Lung (tissue), 12 donors: ENCODE results near the gene CDC42BPA. TPM values are rescaled to one million over a fixed set of nuclear protein-coding genes. Genes with fewer than 3 reads are reported as not detected.

Source experiments
- ATAC-seq: fragments of 200-7000 bp; cut with Tn5 transposase; one replicate; pipeline ENCODE4 v1.9.1; 2020; ENCODE audit warnings: moderate number of reproducible peaks; ENCODE audit not compliant: insufficient read depth, low FRiP score
- DNase-seq, 3 donors: peaks; one replicate each; pipeline ENCODE4 v3.0.0-alpha.2; 2013 to 2017
- H3K27ac ChIP-seq, 2 donors: one replicate each; pipeline ENCODE4 v1.5.1; 2013; ENCODE audit warnings: mild to moderate bottlenecking in 2 of 2, moderate library complexity in 2 of 2, control low read depth in 1 of 2, inconsistent platforms in 1 of 2, low read depth in 1 of 2, low read length in 1 of 2
- H3K27me3 ChIP-seq, 3 donors: one replicate each; pipeline ENCODE4 v1.5.1; 2013; ENCODE audit warnings: low read length in 2 of 3; ENCODE audit not compliant: control insufficient read depth in 3 of 3, insufficient read depth in 3 of 3
- H3K36me3 ChIP-seq, 4 donors: one replicate each; pipeline ENCODE4 v1.5.1; 2013; ENCODE audit warnings: low read length in 4 of 4, mild to moderate bottlenecking in 1 of 4, moderate library complexity in 1 of 4; ENCODE audit not compliant: control insufficient read depth in 4 of 4, insufficient read depth in 4 of 4
- H3K4me1 ChIP-seq, 5 donors: one replicate each; pipeline ENCODE4 v1.5.1; 2013; ENCODE audit warnings: low read length in 5 of 5, mild to moderate bottlenecking in 2 of 5, moderate library complexity in 1 of 5; ENCODE audit not compliant: control insufficient read depth in 5 of 5, insufficient read depth in 5 of 5
- H3K4me3 ChIP-seq: one replicate; pipeline ENCODE4 v1.5.1; 2013; ENCODE audit warnings: mild to moderate bottlenecking, control low read depth, moderate library complexity
- H3K9ac ChIP-seq, 2 donors: one replicate each; pipeline ENCODE4 v1.5.1; 2013; ENCODE audit warnings: low read length in 2 of 2, control low read depth in 1 of 2; ENCODE audit not compliant: insufficient read depth in 1 of 2
- H3K9me3 ChIP-seq, 4 donors: one replicate each; pipeline ENCODE4 v1.5.1; 2013; ENCODE audit warnings: low read length in 3 of 4, mild to moderate bottlenecking in 1 of 4, moderate library complexity in 1 of 4; ENCODE audit not compliant: control insufficient read depth in 4 of 4, insufficient read depth in 3 of 4
- WGBS, 2 donors: extraction: QIAGEN DNeasy Blood & Tissue Kit; methylation state at CpG; one replicate each; pipeline ENCODE4 v1.1.7; 2013; 5-methylcytosine and 5-hydroxymethylcytosine counted together
- polyA plus RNA-seq, 2 donors: library from polyadenylated mRNA; stranded (reverse); fragments of 200-250 nt; gene quantifications; one replicate each; pipeline ENCODE4 v1.2.1, GENCODE V29; 2013
- total RNA-seq, 2 donors: library from RNA; depleted of rRNA in 1 of 2; stranded (reverse); fragments of >200 nt in 1 of 2; gene quantifications; one replicate each; pipeline ENCODE4 v1.2.1, GENCODE V29; 2014 to 2021
- TF ChIP-seq, protein P1 (sequence below): IDR thresholded peaks from 2 replicates; pipeline ENCODE4 v1.5.1; 2012; ENCODE audit warnings: mild to moderate bottlenecking; ENCODE audit errors: control extremely low read depth, extremely low read depth
- donor health status: control.
- donor health status: control.
- donor health status: Bipolar disorder and iron deficiency.
- donor health status: healthy.
- donor health status: DM: yes; HTN: yes; CAD: no.

Gene CDC42BPA
- total and polyA plus RNA-seq, 4 donors = 6.4 to 97.4 (median 20.2) TPM

DNA sequence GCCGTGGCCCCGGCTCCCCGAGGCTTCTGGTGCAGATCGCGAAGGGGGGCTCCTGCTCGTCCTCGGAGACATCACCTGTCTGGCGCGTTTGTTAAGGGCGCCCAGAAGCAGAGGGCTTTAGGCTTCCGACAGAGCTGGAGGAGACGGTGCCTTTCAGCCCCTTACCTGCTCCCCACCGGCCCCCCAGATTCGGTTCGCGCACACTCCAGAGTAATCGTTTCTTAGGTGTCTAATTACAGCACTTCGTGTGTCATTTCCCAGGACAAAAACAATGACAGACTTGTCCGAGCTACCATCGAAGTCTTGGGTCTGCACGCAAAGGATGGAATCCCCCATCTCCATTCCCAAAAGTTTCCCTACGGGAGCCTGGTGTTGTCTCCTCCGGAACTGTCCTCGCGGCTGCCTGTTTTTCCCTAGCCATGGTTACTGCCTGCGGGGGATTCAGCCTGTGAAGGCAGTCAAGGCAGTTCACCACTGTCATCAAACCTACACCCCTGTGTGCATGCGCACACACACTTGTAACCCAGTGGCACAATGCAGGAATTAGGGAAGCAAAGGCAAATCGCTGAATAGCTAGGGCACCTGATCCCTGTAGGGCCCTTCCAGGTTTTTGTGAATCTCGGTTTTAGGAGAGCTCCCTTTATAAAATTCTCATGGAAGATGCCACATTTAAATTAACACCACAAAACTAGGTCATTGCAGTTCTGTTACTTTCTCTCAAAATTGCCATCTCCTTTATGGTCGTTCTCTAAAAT, 738 bp upstream of the CDC42BPA start:
- H3K9ac ChIP-seq = peak overlapping the region; percentile 70 to 72
- peak overlapping the region; percentile 97 to 99 for H3K27ac ChIP-seq
- H3K27me3 ChIP-seq = no peaks in the 10 kb centered on the region
- 10 to 12% methylated on average over 30 of the region's 30 CpGs for WGBS, 2 donors
- ATAC-seq = no peak
- H3K4me3 ChIP-seq = peak overlapping the region; percentile 72
- peaks cover 0 to 2% (median 0%) of the 10 kb centered on the region in 4 donors for H3K9me3 ChIP-seq
- peak; percentile 77 to 83 (median 81) for DNase-seq
- TF ChIP-seq, protein P1, sequence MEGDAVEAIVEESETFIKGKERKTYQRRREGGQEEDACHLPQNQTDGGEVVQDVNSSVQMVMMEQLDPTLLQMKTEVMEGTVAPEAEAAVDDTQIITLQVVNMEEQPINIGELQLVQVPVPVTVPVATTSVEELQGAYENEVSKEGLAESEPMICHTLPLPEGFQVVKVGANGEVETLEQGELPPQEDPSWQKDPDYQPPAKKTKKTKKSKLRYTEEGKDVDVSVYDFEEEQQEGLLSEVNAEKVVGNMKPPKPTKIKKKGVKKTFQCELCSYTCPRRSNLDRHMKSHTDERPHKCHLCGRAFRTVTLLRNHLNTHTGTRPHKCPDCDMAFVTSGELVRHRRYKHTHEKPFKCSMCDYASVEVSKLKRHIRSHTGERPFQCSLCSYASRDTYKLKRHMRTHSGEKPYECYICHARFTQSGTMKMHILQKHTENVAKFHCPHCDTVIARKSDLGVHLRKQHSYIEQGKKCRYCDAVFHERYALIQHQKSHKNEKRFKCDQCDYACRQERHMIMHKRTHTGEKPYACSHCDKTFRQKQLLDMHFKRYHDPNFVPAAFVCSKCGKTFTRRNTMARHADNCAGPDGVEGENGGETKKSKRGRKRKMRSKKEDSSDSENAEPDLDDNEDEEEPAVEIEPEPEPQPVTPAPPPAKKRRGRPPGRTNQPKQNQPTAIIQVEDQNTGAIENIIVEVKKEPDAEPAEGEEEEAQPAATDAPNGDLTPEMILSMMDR = no peak
- no peaks in the 10 kb centered on the region for H3K36me3 ChIP-seq
- peaks cover 0 to 16% (median 4%) of the 10 kb centered on the region in 5 donors for H3K4me1 ChIP-seq

DNA sequence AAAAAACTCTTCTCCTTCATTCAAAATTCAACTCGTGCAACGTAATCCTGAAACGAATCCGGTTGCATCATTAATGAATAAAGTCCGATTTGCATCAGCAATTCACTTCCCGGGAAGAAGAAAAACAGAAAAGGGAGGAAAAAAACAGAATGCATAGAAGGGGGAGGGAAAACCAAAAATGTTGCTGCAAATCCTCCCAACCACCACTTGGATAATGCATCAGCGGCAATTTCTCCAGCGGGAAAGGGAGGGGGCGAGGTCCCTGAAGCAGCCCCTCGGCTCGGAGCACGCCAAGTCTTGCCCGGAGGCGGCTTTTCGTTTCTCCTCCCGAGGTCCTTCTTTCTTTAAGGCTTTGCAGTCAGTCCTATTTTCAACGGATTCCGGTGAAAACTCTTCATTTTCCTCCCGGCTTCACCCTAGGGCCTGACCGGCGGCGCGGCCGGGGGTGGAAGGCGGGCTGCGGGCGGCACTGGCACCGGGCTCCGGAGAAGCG, 723 bp downstream of the CDC42BPA start:
- Histone ChIP-seq H3K9me3 (no peaks in the 10 kb centered on the region), H3K27me3 (no peaks in the 10 kb centered on the region), H3K36me3 (no peaks in the 10 kb centered on the region), H3K4me3 (peak overlapping the region; percentile 72), H3K4me1 (peaks cover 0 to 13% (median 4%) of the 10 kb centered on the region in 5 donors), H3K9ac (peak overlapping the region in 1 of 2 donors; percentile 77), H3K27ac (peak overlapping the region; percentile 97 to 99)
- ATAC-seq (peak; percentile 29), DNase-seq (peak; percentile 82 to 90 (median 89))
- TF ChIP-seq, protein P1 = no peak
- WGBS, 2 donors = 1% methylated on average over 29 to 30 of the region's 30 CpGs

DNA sequence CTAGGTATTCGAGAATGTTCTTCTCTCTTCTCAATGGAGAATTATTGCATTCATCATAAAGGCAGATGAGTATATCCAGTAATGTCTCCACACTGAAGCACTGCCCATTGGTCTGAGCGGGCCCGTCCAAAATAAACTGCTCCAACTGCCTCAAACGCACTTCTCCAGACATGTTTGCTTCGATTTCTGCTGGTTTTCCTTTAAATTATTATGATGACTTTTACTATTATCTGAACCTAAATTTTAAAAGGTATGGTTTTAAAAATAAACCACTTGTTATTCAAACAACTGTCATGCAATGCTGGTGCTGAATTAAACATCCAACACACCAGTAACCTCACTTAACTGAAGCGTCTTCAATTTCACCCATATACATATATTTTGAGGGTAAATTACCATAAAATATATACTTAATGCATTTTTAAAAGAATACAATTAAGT, 1.3 kb downstream of the CDC42BPA start:
- peaks cover 0 to 11% (median 3%) of the 10 kb centered on the region in 5 donors for H3K4me1 ChIP-seq
- H3K27ac ChIP-seq = peak overlapping the region in 1 of 2 donors; percentile 1
- peak; percentile 23 to 62 (median 57) for DNase-seq
- H3K9ac ChIP-seq = peak overlapping the region in 1 of 2 donors; percentile 77
- no peaks in the 10 kb centered on the region for H3K36me3 ChIP-seq
- TF ChIP-seq, protein P1 = no peak
- no peak for ATAC-seq
- no peaks in the 10 kb centered on the region for H3K9me3 ChIP-seq
- WGBS, 2 donors = 16 to 31% methylated on average over 6 of the region's 6 CpGs
- H3K27me3 ChIP-seq = no peaks in the 10 kb centered on the region
- peak overlapping the region; percentile 47 for H3K4me3 ChIP-seq
